Measurements from ENCODE around the gene PCSK4.

PCSK4 gene

GRCh38 chr19:1483131-1483978 lies 6.8 kb downstream of the PCSK4 start:
- no peak for TF ChIP-seq CTCF (IDR thresholded peaks at IDR 0.05)
- no peak for TF ChIP-seq ZFX (IDR thresholded peaks at IDR 0.05; ENCODE audit: borderline replicate concordance)
- no peak overlapping the region for H3K27ac ChIP-seq

- H3K27ac ChIP-seq, result no peak overlapping the region
- TF ChIP-seq CTCF (IDR thresholded peaks at IDR 0.05), result no peak
- no peak for TF ChIP-seq ZFX (IDR thresholded peaks at IDR 0.05; ENCODE audit: borderline replicate concordance)
These were observed 7.6 kb downstream of the PCSK4 start for GRCh38 chr19:1482361-1483130.

- TF ChIP-seq ZFX (IDR thresholded peaks at IDR 0.05; ENCODE audit: borderline replicate concordance) (no peak), CTCF (IDR thresholded peaks at IDR 0.05) (no peak)
- no peak overlapping the region for H3K27ac ChIP-seq
These were observed 8.2 kb downstream of the PCSK4 start for GRCh38 chr19:1481893-1482360.

- TF ChIP-seq ZFX (IDR thresholded peaks at IDR 0.05; ENCODE audit: borderline replicate concordance), result no peak
- TF ChIP-seq CTCF (IDR thresholded peaks at IDR 0.05), result no peak
- H3K27ac ChIP-seq, result no peak overlapping the region
These were observed 8.8 kb downstream of the PCSK4 start for GRCh38 chr19:1481224-1481892.

GRCh38 chr19:1478934-1479707 lies 11.0 kb downstream of the PCSK4 start, which contains the start of gene C19orf25:
Gene C19orf25, minus strand, starts transcription at chr19:1479215. Its CDS starts 312 bp downstream, at chr19:1478903.
- no peak for TF ChIP-seq CTCF (IDR thresholded peaks at IDR 0.05)
- TF ChIP-seq ZFX (IDR thresholded peaks at IDR 0.05; ENCODE audit: borderline replicate concordance), result no peak
- peak within 1 kb of the TSS; percentile 85 for H3K27ac ChIP-seq

- peak overlapping the region; percentile 8; the same call in 1 of the 2 replicates for H3K27ac ChIP-seq
These were observed 13.1 kb downstream of the PCSK4 start for GRCh38 chr19:1477056-1477455.

All from 22Rv1 (cell line).